Body of pancreas (tissue), 4 donors: Measurements from ENCODE around the gene CBY1.

Source experiments
- POLR2A ChIP-seq, 3 donors: fragments of 450-650 bp; IDR thresholded peaks; one replicate each; pipeline ENCODE4 v1.6.1; 2016; ENCODE audit warnings: antibody characterized with exemption in 3 of 3, mild to moderate bottlenecking in 2 of 3
- TF ChIP-seq, protein P1 (sequence below), 7 experiments: fragments of 450-650 bp in 4 of 7; fragments of 200-600 bp in 3 of 7; sonication (generic) in 3 of 7; IDR thresholded peaks; one replicate each; pipeline ENCODE4 v1.5.1; 2016 to 2019; ENCODE audit warnings: antibody characterized with exemption in 7 of 7

DNA sequence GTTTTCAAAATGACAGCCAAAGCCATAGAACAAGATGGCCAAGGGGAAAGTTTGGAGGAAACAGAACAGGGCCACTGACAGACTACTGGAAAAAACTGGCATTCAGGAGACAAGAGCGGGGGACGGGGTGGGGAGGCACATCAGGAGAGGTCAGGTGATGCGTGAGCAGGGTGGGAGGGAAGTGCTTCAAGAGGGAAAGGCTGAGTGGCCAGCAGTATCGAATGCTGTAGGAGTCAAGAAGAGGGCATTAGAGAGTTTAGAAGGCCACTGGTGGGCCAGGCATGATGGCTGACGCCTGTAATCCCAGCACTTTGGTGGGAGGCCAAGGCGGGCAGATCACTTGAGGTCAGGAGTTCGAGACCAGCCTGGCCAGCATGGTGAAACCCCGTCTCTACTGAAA, 57.5 kb downstream of the CBY1 start:
- TF ChIP-seq, protein P1, sequence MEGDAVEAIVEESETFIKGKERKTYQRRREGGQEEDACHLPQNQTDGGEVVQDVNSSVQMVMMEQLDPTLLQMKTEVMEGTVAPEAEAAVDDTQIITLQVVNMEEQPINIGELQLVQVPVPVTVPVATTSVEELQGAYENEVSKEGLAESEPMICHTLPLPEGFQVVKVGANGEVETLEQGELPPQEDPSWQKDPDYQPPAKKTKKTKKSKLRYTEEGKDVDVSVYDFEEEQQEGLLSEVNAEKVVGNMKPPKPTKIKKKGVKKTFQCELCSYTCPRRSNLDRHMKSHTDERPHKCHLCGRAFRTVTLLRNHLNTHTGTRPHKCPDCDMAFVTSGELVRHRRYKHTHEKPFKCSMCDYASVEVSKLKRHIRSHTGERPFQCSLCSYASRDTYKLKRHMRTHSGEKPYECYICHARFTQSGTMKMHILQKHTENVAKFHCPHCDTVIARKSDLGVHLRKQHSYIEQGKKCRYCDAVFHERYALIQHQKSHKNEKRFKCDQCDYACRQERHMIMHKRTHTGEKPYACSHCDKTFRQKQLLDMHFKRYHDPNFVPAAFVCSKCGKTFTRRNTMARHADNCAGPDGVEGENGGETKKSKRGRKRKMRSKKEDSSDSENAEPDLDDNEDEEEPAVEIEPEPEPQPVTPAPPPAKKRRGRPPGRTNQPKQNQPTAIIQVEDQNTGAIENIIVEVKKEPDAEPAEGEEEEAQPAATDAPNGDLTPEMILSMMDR (IDR thresholded peaks at IDR 0.05), result no peak
- no peak for TF ChIP-seq POLR2A (IDR thresholded peaks at IDR 0.05)
